RWPE1 (cell line): Measurements from ENCODE around the gene POLG.

Source experiments
- CTCF ChIA-PET: fragments of 350-600 bp; sonication (Branson Sonifier 250); formaldehyde crosslinking; extraction: SDS; loops from one replicate; lab custom pipeline; 2021; lab: Yijun Ruan, JAX
- POLR2A ChIA-PET: fragments of 400-600 bp; formaldehyde crosslinking; extraction: SDS; loops from one replicate; lab custom pipeline; 2020; ENCODE audit warnings: antibody characterized with exemption; ENCODE audit not compliant: low non-redundant PET; lab: Yijun Ruan, JAX
- DNase-seq: peaks from one replicate; pipeline ENCODE4 v3.0.0; 2012; ENCODE audit warnings: low spot score
- H3K27ac ChIP-seq: fragments of 450-650 bp; 2 replicates; pipeline ENCODE4 v1.5.1; 2017
- CTCF ChIP-seq: fragments of 450-650 bp; conservative IDR thresholded peaks from 2 replicates; pipeline ENCODE4 v1.5.1; 2017; ENCODE audit warnings: low read depth, mild to moderate bottlenecking

The POLG gene

DNA sequence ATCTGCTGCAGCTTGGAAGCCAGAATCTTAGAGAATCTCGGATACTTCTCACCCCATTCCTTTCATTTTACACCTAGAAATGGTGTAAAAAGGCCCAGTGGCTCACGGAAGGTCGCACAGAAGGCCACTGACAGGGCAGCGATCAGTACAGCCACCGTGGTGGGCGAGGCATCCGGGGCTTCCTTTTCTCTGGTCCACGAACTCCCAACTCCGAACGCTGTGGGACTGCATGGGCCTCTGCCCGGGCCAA, 36.3 kb upstream of the POLG start:
- H3K27ac ChIP-seq, result no peak overlapping the region
- ChIA-PET CTCF (no interaction called here), POLR2A (no interaction called here)
- no peak for TF ChIP-seq CTCF
- DNase-seq, result no peak

DNA sequence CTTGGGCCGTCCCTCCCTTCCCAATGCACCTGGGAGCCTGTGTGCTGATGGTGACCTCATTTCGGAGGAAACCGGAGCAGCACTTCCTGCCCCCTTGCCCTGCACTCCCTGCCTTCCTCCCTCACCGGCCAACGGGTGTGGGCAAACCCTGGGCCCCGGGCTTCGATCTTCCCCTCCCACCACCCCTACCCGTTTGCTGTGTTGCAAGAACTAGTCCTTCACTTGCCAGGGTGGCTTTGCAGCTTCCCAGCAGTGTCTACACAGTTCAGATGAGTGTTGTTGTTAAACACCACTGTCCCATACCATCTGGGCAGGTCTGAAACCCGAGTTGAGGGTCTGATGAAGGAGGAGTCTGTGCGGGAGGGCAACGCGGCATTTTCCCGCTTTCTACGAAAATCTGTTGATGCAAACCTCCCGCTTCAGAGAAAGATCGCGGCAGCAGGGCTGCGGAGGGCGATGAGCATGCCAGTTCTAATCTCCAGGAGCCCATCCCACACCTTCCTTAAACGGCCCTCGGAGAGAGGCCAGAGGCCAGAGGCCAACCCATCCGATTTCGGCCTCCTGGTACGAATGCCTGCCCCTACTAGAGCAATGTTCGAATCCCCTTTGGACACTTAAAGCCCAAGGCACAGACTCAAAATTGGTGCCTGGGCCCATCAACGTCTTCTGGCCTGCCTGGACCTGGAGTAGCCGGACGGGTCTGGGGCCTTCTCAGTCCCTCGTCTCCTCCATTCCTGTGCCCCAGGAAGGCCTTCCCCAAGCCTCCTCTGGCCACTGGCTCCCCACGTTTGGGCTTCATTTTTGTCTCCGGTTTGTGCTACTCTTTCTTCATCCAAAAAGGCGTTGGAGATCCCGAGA, 35.7 kb upstream of the POLG start:
- no peak for DNase-seq

DNA sequence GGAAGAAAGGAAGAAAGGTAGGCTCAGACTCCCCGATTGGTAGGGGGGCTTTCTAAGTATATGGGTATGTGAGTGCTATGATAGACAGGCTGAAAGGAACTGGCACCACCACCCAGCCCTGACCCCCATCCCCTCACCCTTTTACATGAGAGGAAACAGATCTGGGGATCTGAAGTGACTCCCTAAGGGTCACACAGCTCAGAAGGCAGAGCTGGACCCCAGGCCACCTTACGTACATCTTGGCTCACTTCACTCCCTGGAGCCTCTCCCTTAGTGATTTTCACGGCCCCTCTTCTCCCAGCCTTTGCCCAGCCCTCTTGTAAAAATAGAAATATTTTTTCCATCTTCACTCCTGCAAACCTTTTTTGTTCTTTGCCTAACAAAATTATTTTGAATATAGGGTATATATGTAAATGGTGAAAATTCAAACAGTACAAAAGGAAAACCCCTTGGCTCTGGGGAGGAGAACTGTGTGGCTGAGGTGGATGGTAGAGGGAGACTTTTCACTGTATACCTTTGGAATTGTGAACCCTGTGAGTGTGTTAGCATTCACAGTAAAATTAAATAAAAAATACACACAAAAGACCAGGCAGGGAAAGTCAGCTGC, 34.8 kb upstream of the POLG start:
- TF ChIP-seq CTCF, result no peak

More for the DNA sequence above, 35.7 kb upstream of the POLG start:
- H3K27ac ChIP-seq, result no peak overlapping the region
- CTCF ChIA-PET, result no interaction called here
- POLR2A ChIA-PET, result no interaction called here
- no peak for TF ChIP-seq CTCF

GRCh38 chr15:89368566-89369223, 34.1 kb upstream of the POLG start:
- no peak overlapping the region for H3K27ac ChIP-seq
- POLR2A ChIA-PET, result interaction anchor here (1.5 kb wide), 1 partner anchor 9 kb away, joined by 10 read pairs; no protein-coding TSS in a partner anchor
- DNase-seq, result no peak
- CTCF ChIA-PET, result interaction anchor here (3.7 kb wide), 1 partner anchor 10 kb away, joined by 28 read pairs; no protein-coding TSS in a partner anchor
- no peak for TF ChIP-seq CTCF

More for the DNA sequence above, 34.8 kb upstream of the POLG start:
- no peak for DNase-seq
- ChIA-PET CTCF (interaction anchor here (3.7 kb wide), 1 partner anchor 11 kb away, joined by 28 read pairs; no protein-coding TSS in a partner anchor), POLR2A (interaction anchor here (1.5 kb wide), 1 partner anchor 8 kb away, joined by 10 read pairs; no protein-coding TSS in a partner anchor)
- no peak overlapping the region for H3K27ac ChIP-seq

- TF ChIP-seq CTCF, result no peak
- DNase-seq, result peak; percentile 93
- ChIA-PET POLR2A (interaction anchor here (1.5 kb wide), 1 partner anchor 10 kb away, joined by 10 read pairs; no protein-coding TSS in a partner anchor), CTCF (interaction anchor here (3.7 kb wide), 1 partner anchor 9 kb away, joined by 28 read pairs; no protein-coding TSS in a partner anchor)
- no peak overlapping the region for H3K27ac ChIP-seq
Observed at GRCh38 chr15:89367485-89368451, 33.1 kb upstream of the POLG start.
